Measurements from ENCODE around the gene PAQR5. TPM values are rescaled to one million over a fixed set of nuclear protein-coding genes. Genes with fewer than 3 reads are reported as not detected.

Gene PAQR5
- total RNA-seq, 1 experiment from 2014 or later: 20.3 TPM

DNA sequence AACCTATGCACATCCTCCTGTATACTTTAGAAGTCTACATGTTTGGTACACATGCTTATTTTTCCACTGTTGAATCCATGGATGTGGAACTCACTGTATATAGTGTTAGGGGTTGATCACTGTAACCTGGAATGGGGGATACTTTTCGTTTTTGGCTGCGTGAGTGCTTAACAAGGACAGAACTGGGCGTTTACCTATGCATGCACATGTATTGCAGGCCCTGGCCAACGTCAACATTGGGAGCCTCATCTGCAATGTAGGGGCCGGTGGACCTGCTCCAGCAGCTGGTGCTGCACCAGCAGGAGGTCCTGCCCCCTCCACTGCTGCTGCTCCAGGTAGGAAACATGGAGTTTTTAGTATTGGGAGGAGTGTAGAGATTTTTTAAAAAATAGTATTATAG lies 156.2 kb downstream of the PAQR5 start:
- Mint-ChIP-seq H3K36me3 (ENCODE audit: insufficient read depth, unreplicated experiment) (peaks cover 74% of the 10 kb centered on the region), H3K9me3 (ENCODE audit: unreplicated experiment) (no peaks in the 10 kb centered on the region), H3K4me1 (ENCODE audit: insufficient read depth, unreplicated experiment) (peaks cover 8% of the 10 kb centered on the region), H3K27ac (ENCODE audit: low read depth, unreplicated experiment) (peak overlapping the region; percentile 19), H3K4me3 (ENCODE audit: unreplicated experiment) (peak overlapping the region; percentile 95), H3K27me3 (ENCODE audit: insufficient read depth, unreplicated experiment) (no peaks in the 10 kb centered on the region)
- no peak for DNase-seq (ENCODE audit: unreplicated experiment)
- ChIA-PET CTCF (interaction anchor here (0.7 kb wide), 1 partner anchor 1077 kb away, joined by 3 read pairs; no protein-coding TSS in a partner anchor), POLR2A (interaction anchor here (0.7 to 5.8 kb wide), 7 partner anchors 7 to 1176 kb away, joined by 3 to 139 read pairs (median 12); partner anchors contain the start of gene KIF23)
- intact Hi-C loops (cut with micrococcal nuclease): no loop called here
- no TSS peak for BruUV-seq (replicated peaks)
- TF ChIP-seq, protein P1, sequence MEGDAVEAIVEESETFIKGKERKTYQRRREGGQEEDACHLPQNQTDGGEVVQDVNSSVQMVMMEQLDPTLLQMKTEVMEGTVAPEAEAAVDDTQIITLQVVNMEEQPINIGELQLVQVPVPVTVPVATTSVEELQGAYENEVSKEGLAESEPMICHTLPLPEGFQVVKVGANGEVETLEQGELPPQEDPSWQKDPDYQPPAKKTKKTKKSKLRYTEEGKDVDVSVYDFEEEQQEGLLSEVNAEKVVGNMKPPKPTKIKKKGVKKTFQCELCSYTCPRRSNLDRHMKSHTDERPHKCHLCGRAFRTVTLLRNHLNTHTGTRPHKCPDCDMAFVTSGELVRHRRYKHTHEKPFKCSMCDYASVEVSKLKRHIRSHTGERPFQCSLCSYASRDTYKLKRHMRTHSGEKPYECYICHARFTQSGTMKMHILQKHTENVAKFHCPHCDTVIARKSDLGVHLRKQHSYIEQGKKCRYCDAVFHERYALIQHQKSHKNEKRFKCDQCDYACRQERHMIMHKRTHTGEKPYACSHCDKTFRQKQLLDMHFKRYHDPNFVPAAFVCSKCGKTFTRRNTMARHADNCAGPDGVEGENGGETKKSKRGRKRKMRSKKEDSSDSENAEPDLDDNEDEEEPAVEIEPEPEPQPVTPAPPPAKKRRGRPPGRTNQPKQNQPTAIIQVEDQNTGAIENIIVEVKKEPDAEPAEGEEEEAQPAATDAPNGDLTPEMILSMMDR (IDR thresholded peaks at IDR 0.05; ENCODE audit: unreplicated experiment): no peak

DNA sequence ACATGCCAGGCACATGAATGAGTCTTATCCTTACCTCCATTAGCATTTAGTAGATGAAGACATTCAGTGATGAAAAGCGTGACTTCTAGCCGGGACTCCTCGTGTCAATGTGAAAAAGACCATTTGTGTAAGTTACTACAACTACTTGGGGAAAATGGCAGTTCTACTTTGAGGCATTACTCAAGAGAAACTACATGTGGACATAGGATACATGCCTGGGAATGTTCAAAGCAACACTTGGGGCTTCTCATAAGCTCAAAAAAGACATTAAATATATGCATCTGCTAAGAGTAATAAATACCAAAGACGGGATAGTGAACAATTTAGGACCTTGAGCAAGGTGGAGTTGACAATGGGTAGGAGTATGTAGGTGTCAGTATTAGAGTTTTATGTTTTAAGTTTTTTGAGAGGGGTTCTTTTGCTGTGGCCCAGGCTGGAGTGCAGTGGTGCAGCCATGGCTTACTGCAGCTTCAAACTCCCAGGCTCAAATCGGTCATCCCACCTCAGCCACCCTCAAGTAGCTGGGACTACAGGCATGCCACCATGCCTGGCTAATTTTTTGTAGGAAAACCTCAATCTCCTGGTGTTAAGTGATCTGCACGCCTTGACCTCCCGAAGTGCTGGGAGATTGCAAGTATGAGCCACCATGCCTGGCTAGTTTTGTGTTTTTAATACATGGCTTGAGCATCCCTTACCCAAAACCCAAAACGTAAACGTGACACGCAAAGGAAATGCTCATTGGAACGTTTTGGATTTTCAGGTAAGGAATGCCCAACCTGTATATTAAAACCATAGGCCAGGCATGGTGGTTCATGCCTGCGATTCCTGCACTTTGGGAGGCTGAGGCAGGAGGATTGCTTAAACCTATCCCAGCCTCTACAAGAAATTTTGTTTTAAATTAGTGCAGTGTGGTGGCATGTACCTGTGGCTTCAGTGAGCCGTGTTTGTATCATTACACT lies 157.8 kb downstream of the PAQR5 start:
- no TSS peak for BruUV-seq (replicated peaks)
- TF ChIP-seq, protein P1 (IDR thresholded peaks at IDR 0.05; ENCODE audit: unreplicated experiment): no peak
- Mint-ChIP-seq H3K4me1 (ENCODE audit: insufficient read depth, unreplicated experiment) (peaks cover 8% of the 10 kb centered on the region), H3K36me3 (ENCODE audit: insufficient read depth, unreplicated experiment) (peaks cover 69% of the 10 kb centered on the region), H3K27me3 (ENCODE audit: insufficient read depth, unreplicated experiment) (no peaks in the 10 kb centered on the region), H3K9me3 (ENCODE audit: unreplicated experiment) (no peaks in the 10 kb centered on the region), H3K27ac (ENCODE audit: low read depth, unreplicated experiment) (no peak overlapping the region), H3K4me3 (ENCODE audit: unreplicated experiment) (peak overlapping the region; percentile 95)
- ChIA-PET CTCF (interaction anchor here (0.5 to 1.1 kb wide), 3 partner anchors 9 to 17 kb away, joined by 4 to 7 read pairs (median 4); no protein-coding TSS in a partner anchor), POLR2A (interaction anchor here (0.6 to 5.8 kb wide), 6 partner anchors 9 to 1712 kb away, joined by 3 to 132 read pairs (median 6); partner anchors contain the start of genes GLCE and KIF23)
- no peak for DNase-seq (ENCODE audit: unreplicated experiment)
- intact Hi-C loops (cut with micrococcal nuclease): no loop called here

Other genes with a start within 250 kb of the PAQR5 start
- 7.5 and 8.3 TPM in 2 replicates for gene GLCE, start 138.3 kb upstream of the PAQR5 start, total RNA-seq (2022)
- gene KIF23, start 115.4 kb downstream of the PAQR5 start, total RNA-seq (2022): 30.3 and 50.2 TPM in 2 replicates
- 2,295 and 2,621 TPM in 2 replicates for gene RPLP1, start 153.9 kb downstream of the PAQR5 start, total RNA-seq (2022)